Thyroid gland (tissue), 4 donors: Measurements from ENCODE around the gene KRT14.

Source experiments
- CTCF ChIP-seq, 6 experiments: fragments of 200-600 bp in 3 of 6; fragments of 450-650 bp in 3 of 6; sonication (generic) in 3 of 6; IDR thresholded peaks; one replicate each; pipeline ENCODE4 v1.5.1; 2016 to 2019; ENCODE audit warnings: antibody characterized with exemption in 6 of 6, mild to moderate bottlenecking in 2 of 6, inconsistent platforms in 1 of 6, moderate library complexity in 1 of 6
- POLR2A ChIP-seq, 2 donors: fragments of 450-650 bp; IDR thresholded peaks; one replicate each; pipeline ENCODE4 v1.6.1; 2017; ENCODE audit warnings: antibody characterized with exemption in 2 of 2, mild to moderate bottlenecking in 2 of 2, moderate library complexity in 1 of 2

GRCh38 chr17:41634639-41635038 is 47.9 kb upstream of the KRT14 start:
- TF ChIP-seq POLR2A (IDR thresholded peaks at IDR 0.05) (no peak), CTCF (IDR thresholded peaks at IDR 0.05) (no peak)
